K562 (cell line): ENCODE data around the gene RPS10.

Experiments
- KLF6 ChIP-seq: fragments of 250-450 bp; sonication (Bioruptor Pico); IDR thresholded peaks from 2 replicates; pipeline ENCODE4 v1.4.0; 2020; ENCODE audit warnings: mild to moderate bottlenecking, moderate library complexity, borderline replicate concordance
- POLR2A ChIP-seq: fragments of 450-650 bp; conservative IDR thresholded peaks from 2 replicates; pipeline ENCODE4 v1.6.1; 2016
- RFX7 ChIP-seq: fragments of 250-450 bp; sonication (Bioruptor Pico); IDR thresholded peaks from 2 replicates; pipeline ENCODE4 v1.5.1; 2021; ENCODE audit warnings: mild to moderate bottlenecking
- TBL1XR1 ChIP-seq, 2 experiments: IDR thresholded peaks; 2 replicates each; pipeline ENCODE4 v1.6.1; 2012; ENCODE audit warnings: improper control_type of control experiment in 2 of 2, low read length in 2 of 2, mild to moderate bottlenecking in 1 of 2
- ZBTB33 ChIP-seq: sonication (generic); formaldehyde crosslinking; IDR thresholded peaks from 2 replicates; pipeline ENCODE4 v1.8.1; 2023; ENCODE audit warnings: mild to moderate bottlenecking, missing genetic modification reagents
- ZNF174 ChIP-seq: fragments of 250-450 bp; sonication (Bioruptor Pico); IDR thresholded peaks from 2 replicates; pipeline ENCODE4 v1.4.0; 2020; ENCODE audit warnings: mild to moderate bottlenecking

GRCh38 chr6:34393966-34394305 lies 31.9 kb downstream of the RPS10 start:
- TF ChIP-seq ZNF174 (CRISPR knock-in tag) = no peak
- no peak for TF ChIP-seq TBL1XR1 (IDR thresholded peaks at IDR 0.05; ENCODE audit: low read length in 2 of 2)
- TF ChIP-seq RFX7 (CRISPR knock-in tag) = no peak
- no peak for TF ChIP-seq POLR2A
- TF ChIP-seq KLF6 (CRISPR knock-in tag) = no peak
- TF ChIP-seq ZBTB33 = no peak
